Karpas-422 (cell line): ENCODE measurements around the gene ITGB8. TPM values are rescaled to one million over a fixed set of nuclear protein-coding genes. Genes with fewer than 3 reads are reported as not detected.

Experiments used
- DNase-seq: peaks from one replicate; pipeline ENCODE4 v3.0.0-alpha.2; 2015
- H2AFZ ChIP-seq: fragments of 200-600 bp; sonication (generic); 2 replicates; pipeline ENCODE4 v1.6.1; 2014; ENCODE audit warnings: antibody characterized with exemption, low read length, mixed read lengths
- H3K27ac ChIP-seq: fragments of 200-600 bp; sonication (generic); 2 replicates; pipeline ENCODE4 v1.5.1; 2014; ENCODE audit warnings: mild to moderate bottlenecking, low read length, moderate library complexity
- H3K27me3 ChIP-seq: fragments of 200-600 bp; sonication (generic); 2 replicates; pipeline ENCODE4 v1.6.1; 2014; ENCODE audit warnings: low read length, mixed read lengths
- H3K36me3 ChIP-seq: fragments of 200-600 bp; sonication (generic); 2 replicates; pipeline ENCODE4 v1.6.1; 2014; ENCODE audit warnings: low read length, mixed read lengths; ENCODE audit not compliant: insufficient read depth
- H3K4me1 ChIP-seq: fragments of 200-600 bp; sonication (generic); 2 replicates; pipeline ENCODE4 v1.6.1; 2014; ENCODE audit warnings: mild to moderate bottlenecking, low read length, mixed read lengths
- H3K4me2 ChIP-seq: fragments of 200-600 bp; sonication (generic); 2 replicates; pipeline ENCODE4 v1.6.1; 2014; ENCODE audit warnings: low read length, low read depth, mild to moderate bottlenecking; ENCODE audit not compliant: poor library complexity, severe bottlenecking
- H3K4me3 ChIP-seq: fragments of 200-600 bp; sonication (generic); 2 replicates; pipeline ENCODE4 v1.5.1; 2014; ENCODE audit warnings: mild to moderate bottlenecking, antibody characterized with exemption, low read length, mixed read lengths
- H3K79me2 ChIP-seq: fragments of 200-600 bp; sonication (generic); 2 replicates; pipeline ENCODE4 v1.6.1; 2014; ENCODE audit warnings: mild to moderate bottlenecking, low read length, mixed read lengths
- H3K9ac ChIP-seq: fragments of 200-600 bp; sonication (generic); 2 replicates; pipeline ENCODE4 v1.6.0; 2014; ENCODE audit warnings: low read length
- H3K9me2 ChIP-seq: fragments of 200-600 bp; sonication (generic), shearing (Covaris generic); replicated peaks from 2 replicates; pipeline ENCODE4 v1.6.0; 2014; ENCODE audit warnings: mild to moderate bottlenecking, low read length, moderate library complexity; ENCODE audit not compliant: insufficient read depth
- H3K9me3 ChIP-seq: fragments of 300-700, 200-600 bp; sonication (generic); 2 replicates; pipeline ENCODE4 v1.6.1; 2014; ENCODE audit warnings: low read length, mixed read lengths
- H4K20me1 ChIP-seq: fragments of 200-600 bp; sonication (generic); 2 replicates; pipeline ENCODE4 v1.6.1; 2014; ENCODE audit warnings: mild to moderate bottlenecking, antibody characterized with exemption, low read length, low read depth; ENCODE audit not compliant: insufficient read depth
- total RNA-seq: library from RNA; depleted of rRNA; stranded (reverse); fragments of >200 nt; shearing (Covaris generic); gene quantifications from 2 replicates; pipeline ENCODE4 v1.2.3, GENCODE V29; 2014; ENCODE audit warnings: low replicate concordance

Gene ITGB8
- total RNA-seq, 1 experiment from 2014 or later: 0.07 TPM

- no peaks in the 10 kb centered on the region for H3K36me3 ChIP-seq
- no peak overlapping the region for H2AFZ ChIP-seq
- no peaks in the 10 kb centered on the region for H4K20me1 ChIP-seq
- H3K9me3 ChIP-seq: no peaks in the 10 kb centered on the region
- no peak for DNase-seq
- no peak overlapping the region for H3K27ac ChIP-seq
- H3K4me3 ChIP-seq: no peak overlapping the region
- no peak overlapping the region for H3K4me2 ChIP-seq
- no peaks in the 10 kb centered on the region for H3K9me2 ChIP-seq
- no peaks in the 10 kb centered on the region for H3K79me2 ChIP-seq
- H3K9ac ChIP-seq: no peak overlapping the region
- H3K27me3 ChIP-seq: no peaks in the 10 kb centered on the region
- H3K4me1 ChIP-seq: no peaks in the 10 kb centered on the region
Measured at GRCh38 chr7:20358762-20359282, 28.1 kb downstream of the ITGB8 start.

GRCh38 chr7:20359341-20359963 lies 28.8 kb downstream of the ITGB8 start:
- no peak overlapping the region for H3K9ac ChIP-seq
- H3K4me1 ChIP-seq: no peaks in the 10 kb centered on the region
- no peaks in the 10 kb centered on the region for H3K36me3 ChIP-seq
- H3K4me2 ChIP-seq: no peak overlapping the region
- no peaks in the 10 kb centered on the region for H4K20me1 ChIP-seq
- H3K4me3 ChIP-seq: no peak overlapping the region
- H3K9me3 ChIP-seq: no peaks in the 10 kb centered on the region
- no peaks in the 10 kb centered on the region for H3K9me2 ChIP-seq
- no peak overlapping the region for H2AFZ ChIP-seq
- no peaks in the 10 kb centered on the region for H3K27me3 ChIP-seq
- H3K27ac ChIP-seq: no peak overlapping the region
- no peak for DNase-seq
- no peaks in the 10 kb centered on the region for H3K79me2 ChIP-seq

GRCh38 chr7:20362574-20363253 lies 32.0 kb downstream of the ITGB8 start:
- H3K79me2 ChIP-seq: no peaks in the 10 kb centered on the region
- H3K4me1 ChIP-seq: no peaks in the 10 kb centered on the region
- no peak for DNase-seq
- no peaks in the 10 kb centered on the region for H4K20me1 ChIP-seq
- H3K9ac ChIP-seq: no peak overlapping the region
- H3K27me3 ChIP-seq: no peaks in the 10 kb centered on the region
- no peaks in the 10 kb centered on the region for H3K36me3 ChIP-seq
- H2AFZ ChIP-seq: no peak overlapping the region
- no peaks in the 10 kb centered on the region for H3K9me3 ChIP-seq
- no peak overlapping the region for H3K27ac ChIP-seq
- no peak overlapping the region for H3K4me2 ChIP-seq
- no peaks in the 10 kb centered on the region for H3K9me2 ChIP-seq
- no peak overlapping the region for H3K4me3 ChIP-seq

- no peak overlapping the region for H3K9ac ChIP-seq
- H3K27ac ChIP-seq: no peak overlapping the region
- no peak for DNase-seq
- H3K36me3 ChIP-seq: no peaks in the 10 kb centered on the region
- H3K4me2 ChIP-seq: no peak overlapping the region
- no peaks in the 10 kb centered on the region for H3K9me2 ChIP-seq
- H3K27me3 ChIP-seq: no peaks in the 10 kb centered on the region
- H4K20me1 ChIP-seq: no peaks in the 10 kb centered on the region
- H2AFZ ChIP-seq: no peak overlapping the region
- no peaks in the 10 kb centered on the region for H3K9me3 ChIP-seq
- H3K79me2 ChIP-seq: no peaks in the 10 kb centered on the region
- H3K4me3 ChIP-seq: no peak overlapping the region
- H3K4me1 ChIP-seq: no peaks in the 10 kb centered on the region
Measured at GRCh38 chr7:20364571-20365196, 34.0 kb downstream of the ITGB8 start.

GRCh38 chr7:20365486-20365885 lies 34.8 kb downstream of the ITGB8 start:
- H3K4me3 ChIP-seq: no peak overlapping the region
- H4K20me1 ChIP-seq: no peaks in the 10 kb centered on the region
- no peaks in the 10 kb centered on the region for H3K27me3 ChIP-seq
- no peak for DNase-seq
- no peak overlapping the region for H2AFZ ChIP-seq
- no peak overlapping the region for H3K9ac ChIP-seq
- no peaks in the 10 kb centered on the region for H3K36me3 ChIP-seq
- no peak overlapping the region for H3K27ac ChIP-seq
- no peak overlapping the region for H3K4me2 ChIP-seq
- H3K9me2 ChIP-seq: no peaks in the 10 kb centered on the region
- H3K9me3 ChIP-seq: no peaks in the 10 kb centered on the region
- H3K4me1 ChIP-seq: no peaks in the 10 kb centered on the region
- H3K79me2 ChIP-seq: no peaks in the 10 kb centered on the region

- Histone ChIP-seq H3K4me1 (no peaks in the 10 kb centered on the region), H3K27ac (no peak overlapping the region), H3K9me2 (no peaks in the 10 kb centered on the region), H3K4me2 (no peak overlapping the region), H3K79me2 (no peaks in the 10 kb centered on the region), H3K4me3 (no peak overlapping the region), H3K9me3 (no peaks in the 10 kb centered on the region), H3K36me3 (no peaks in the 10 kb centered on the region), H2AFZ (no peak overlapping the region), H3K9ac (no peak overlapping the region), H4K20me1 (no peaks in the 10 kb centered on the region), H3K27me3 (no peaks in the 10 kb centered on the region)
- no peak for DNase-seq
Measured at GRCh38 chr7:20374399-20374798, 43.7 kb downstream of the ITGB8 start.

GRCh38 chr7:20376796-20377195 lies 46.1 kb downstream of the ITGB8 start:
- Histone ChIP-seq H3K9me3 (no peaks in the 10 kb centered on the region), H3K4me2 (no peak overlapping the region), H3K27ac (no peak overlapping the region), H3K79me2 (no peaks in the 10 kb centered on the region), H3K4me1 (no peaks in the 10 kb centered on the region), H3K9ac (no peak overlapping the region), H3K36me3 (no peaks in the 10 kb centered on the region), H2AFZ (no peak overlapping the region), H4K20me1 (no peaks in the 10 kb centered on the region), H3K4me3 (no peak overlapping the region), H3K27me3 (no peaks in the 10 kb centered on the region), H3K9me2 (no peaks in the 10 kb centered on the region)
- DNase-seq: no peak

- Histone ChIP-seq H3K4me1 (no peaks in the 10 kb centered on the region), H3K4me3 (no peak overlapping the region), H3K9me2 (no peaks in the 10 kb centered on the region), H3K79me2 (no peaks in the 10 kb centered on the region), H2AFZ (no peak overlapping the region), H3K9ac (no peak overlapping the region), H3K36me3 (no peaks in the 10 kb centered on the region), H3K4me2 (no peak overlapping the region), H3K27ac (no peak overlapping the region), H3K27me3 (no peaks in the 10 kb centered on the region), H4K20me1 (no peaks in the 10 kb centered on the region), H3K9me3 (no peaks in the 10 kb centered on the region)
- DNase-seq: no peak
Measured at GRCh38 chr7:20381406-20382034, 50.8 kb downstream of the ITGB8 start.
